HepG2 (cell line): ENCODE data around the gene MED12. TPM values are rescaled to one million over a fixed set of nuclear protein-coding genes. Genes with fewer than 3 reads are reported as not detected.

Experiments used
- FOXA1 ChIP-seq, 2 experiments: fragments of 450-650 bp in 1 of 2; sonication (generic) in 1 of 2; formaldehyde crosslinking in 1 of 2; IDR thresholded peaks; 2 replicates each; pipeline versions ENCODE4 v1.4.0 to v1.6.1; 2016 to 2020; ENCODE audit warnings: missing genetic modification reagents in 1 of 2
- FOXC1 ChIP-seq: sonication (generic); formaldehyde crosslinking; IDR thresholded peaks from 2 replicates; pipeline ENCODE4 v1.8.0; 2022; ENCODE audit warnings: mild to moderate bottlenecking, missing genetic modification reagents, borderline replicate concordance
- HOXD1 ChIP-seq: sonication (generic); formaldehyde crosslinking; IDR thresholded peaks from 2 replicates; pipeline ENCODE4 v1.5.0; 2020; ENCODE audit warnings: missing genetic modification reagents
- LCORL ChIP-seq, 2 experiments: fragments of 450-650 bp in 1 of 2; sonication (generic) in 1 of 2; formaldehyde crosslinking in 1 of 2; IDR thresholded peaks; 2 replicates each; pipeline versions ENCODE4 v1.5.0 to v1.6.1; 2017 to 2020; ENCODE audit warnings: antibody characterized with exemption in 1 of 2, missing genetic modification reagents in 1 of 2
- MTF2 ChIP-seq: sonication (generic); formaldehyde crosslinking; IDR thresholded peaks from 2 replicates; pipeline ENCODE4 v1.5.0; 2020; ENCODE audit warnings: missing genetic modification reagents, borderline replicate concordance
- NFYC ChIP-seq: IDR thresholded peaks from 2 replicates; pipeline ENCODE4 v1.6.1; 2016; ENCODE audit warnings: missing genetic modification reagents, missing compliant biosample characterization
- NR2C2 ChIP-seq: sonication (generic); formaldehyde crosslinking; IDR thresholded peaks from 2 replicates; pipeline ENCODE4 v1.4.0; 2020; ENCODE audit warnings: missing genetic modification reagents, mild to moderate bottlenecking, moderate library complexity, borderline replicate concordance
- RBAK ChIP-seq: sonication (generic); formaldehyde crosslinking; IDR thresholded peaks from 2 replicates; pipeline ENCODE4 v1.5.1; 2020; ENCODE audit warnings: mild to moderate bottlenecking, missing genetic modification reagents
- SMARCC2 ChIP-seq: fragments of 450-650 bp; IDR thresholded peaks from 2 replicates; pipeline ENCODE4 v1.6.1; 2017; ENCODE audit warnings: antibody characterized with exemption, mild to moderate bottlenecking
- XBP1 ChIP-seq: sonication (generic); formaldehyde crosslinking; IDR thresholded peaks from 2 replicates; pipeline ENCODE4 v1.5.0; 2020; ENCODE audit warnings: missing genetic modification reagents
- ZBTB20 ChIP-seq: sonication (generic); formaldehyde crosslinking; IDR thresholded peaks from 2 replicates; pipeline ENCODE4 v1.8.1; 2023; ENCODE audit warnings: missing genetic modification reagents, low read depth, mild to moderate bottlenecking, borderline replicate concordance
- ZC3H13 ChIP-seq: sonication (generic); formaldehyde crosslinking; IDR thresholded peaks from 2 replicates; pipeline ENCODE4 v1.8.1; 2023; ENCODE audit warnings: mild to moderate bottlenecking, missing genetic modification reagents, moderate library complexity
- ZNF558 ChIP-seq: sonication (generic); formaldehyde crosslinking; IDR thresholded peaks from 2 replicates; pipeline ENCODE4 v1.9.0; 2022; ENCODE audit warnings: mild to moderate bottlenecking, missing genetic modification reagents, borderline replicate concordance
- ZNF564 ChIP-seq: sonication (generic); formaldehyde crosslinking; IDR thresholded peaks from 2 replicates; pipeline ENCODE4 v1.8.1; 2023; ENCODE audit warnings: mild to moderate bottlenecking, missing genetic modification reagents
- ZNF577 ChIP-seq: sonication (generic); formaldehyde crosslinking; IDR thresholded peaks from 2 replicates; pipeline ENCODE4 v1.4.0; 2020; ENCODE audit warnings: mild to moderate bottlenecking, low read depth, missing genetic modification reagents, borderline replicate concordance
- ZNF777 ChIP-seq: sonication (generic); formaldehyde crosslinking; IDR thresholded peaks from 2 replicates; pipeline ENCODE4 v1.4.0; 2020; ENCODE audit warnings: missing genetic modification reagents
- ZNF792 ChIP-seq: IDR thresholded peaks from 2 replicates; pipeline ENCODE4 v1.6.1; 2016
- ZNF83 ChIP-seq: sonication (generic); formaldehyde crosslinking; IDR thresholded peaks from 2 replicates; pipeline ENCODE4 v1.4.0; 2020; ENCODE audit warnings: missing genetic modification reagents, mild to moderate bottlenecking, borderline replicate concordance
- ZNF878 ChIP-seq: sonication (generic); formaldehyde crosslinking; IDR thresholded peaks from 2 replicates; pipeline ENCODE4 v1.8.1; 2023; ENCODE audit warnings: mild to moderate bottlenecking, missing genetic modification reagents, moderate library complexity
- ZSCAN9 ChIP-seq: IDR thresholded peaks from 2 replicates; pipeline ENCODE4 v1.6.1; 2016; ENCODE audit warnings: borderline replicate concordance
- polyA plus RNA-seq, 8 experiments: library from polyadenylated mRNA; depleted of rRNA in 3 of 8; stranded (reverse) in 7 of 8; unstranded in 1 of 8; fragments of >200 nt; fragmentation: Illumina TruSeq in 4 of 8; extraction: Trizol in 4 of 8; gene quantifications; 2 replicates each; pipeline versions ENCODE4 v1.2.1 to v1.2.3, GENCODE V29; 2011 to 2016; ENCODE audit warnings: low read depth in 4 of 8, missing spikeins in 1 of 8, mixed read lengths in 1 of 8; ENCODE audit not compliant: insufficient read depth in 1 of 8
- total RNA-seq, 5 experiments: library from RNA; depleted of rRNA; stranded (reverse); fragments of >200 nt; fragmentation: Illumina TruSeq; extraction: Trizol; gene quantifications; 2 replicates each; pipeline ENCODE4 v1.2.3, GENCODE V29; 2016; ENCODE audit warnings: low read depth in 1 of 5
- TF ChIP-seq, protein P1 (sequence below): sonication (generic); formaldehyde crosslinking; IDR thresholded peaks from 2 replicates; pipeline ENCODE4 v1.5.1; 2020; ENCODE audit warnings: missing genetic modification reagents, mild to moderate bottlenecking, borderline replicate concordance
- TF ChIP-seq, protein P2 (sequence below), 2 experiments: sonication (generic) in 1 of 2; formaldehyde crosslinking in 1 of 2; IDR thresholded peaks; 2 replicates each; pipeline versions ENCODE4 v1.4.0 to v1.6.1; 2016 to 2020; ENCODE audit warnings: borderline replicate concordance in 1 of 2, low read depth in 1 of 2, mild to moderate bottlenecking in 1 of 2, missing genetic modification reagents in 1 of 2
- TF ChIP-seq, protein P3 (sequence below): sonication (generic); formaldehyde crosslinking; IDR thresholded peaks from 2 replicates; pipeline ENCODE4 v1.4.0; 2020; ENCODE audit warnings: missing genetic modification reagents, borderline replicate concordance
- TF ChIP-seq, protein P4 (sequence below): sonication (generic); formaldehyde crosslinking; IDR thresholded peaks from 2 replicates; pipeline ENCODE4 v1.5.1; 2020; ENCODE audit warnings: mild to moderate bottlenecking, moderate library complexity, missing genetic modification reagents

MED12 gene
- total and polyA plus RNA-seq, 2 of the 13 experiments (the other 11 are each of a cell fraction or from before 2014, with no cell fraction given), result 9.4 to 15.0 TPM

DNA sequence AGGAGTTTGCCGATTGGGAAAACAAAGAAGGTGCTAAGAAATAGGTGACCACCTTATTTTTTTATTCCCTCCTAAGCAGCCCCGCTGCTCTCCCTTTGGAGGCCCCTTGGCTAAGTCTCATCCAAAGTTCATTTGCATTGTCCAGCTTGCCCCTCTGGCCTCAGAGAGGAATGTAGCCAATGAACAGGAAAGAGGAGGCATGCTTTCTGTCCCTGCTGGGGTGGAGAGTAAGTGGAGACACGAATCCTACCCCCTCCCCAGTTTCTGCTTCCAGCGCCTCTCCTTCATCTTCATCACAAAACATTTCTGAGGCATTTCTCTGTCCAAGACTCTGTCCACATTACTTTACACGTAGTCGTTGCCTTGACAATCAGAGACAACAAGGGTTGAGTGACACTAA lies 64.9 kb downstream of the MED12 start (continued):
- TF ChIP-seq NFYC (CRISPR knock-in tag) (0 out of 2 replicates have a peak, but pooled peaks have one; percentile 16), ZNF777 (CRISPR knock-in tag) (0 out of 2 replicates have a peak, but pooled peaks have one; percentile 16), ZNF792 (no peak), ZSCAN9 (CRISPR knock-in tag) (peak; percentile 71), RBAK (CRISPR knock-in tag) (no peak), HOXD1 (CRISPR knock-in tag) (no peak), MTF2 (CRISPR knock-in tag) (no peak), NR2C2 (CRISPR knock-in tag) (0 out of 2 replicates have a peak, but pooled peaks have one; percentile 18), ZNF564 (CRISPR knock-in tag) (no peak), ZNF577 (no peak), ZNF878 (CRISPR knock-in tag) (no peak), LCORL (IDR thresholded peaks at IDR 0.05) (no peak), LCORL (CRISPR knock-in tag; IDR thresholded peaks at IDR 0.05) (no peak), ZNF558 (no peak), ZBTB20 (CRISPR knock-in tag) (no peak), SMARCC2 (no peak), ZC3H13 (CRISPR knock-in tag) (no peak), ZNF83 (no peak), FOXA1 (IDR thresholded peaks at IDR 0.05) (no peak), FOXA1 (CRISPR knock-in tag; IDR thresholded peaks at IDR 0.05) (no peak), FOXC1 (CRISPR knock-in tag) (no peak), XBP1 (CRISPR knock-in tag) (no peak)
- TF ChIP-seq, protein P1, sequence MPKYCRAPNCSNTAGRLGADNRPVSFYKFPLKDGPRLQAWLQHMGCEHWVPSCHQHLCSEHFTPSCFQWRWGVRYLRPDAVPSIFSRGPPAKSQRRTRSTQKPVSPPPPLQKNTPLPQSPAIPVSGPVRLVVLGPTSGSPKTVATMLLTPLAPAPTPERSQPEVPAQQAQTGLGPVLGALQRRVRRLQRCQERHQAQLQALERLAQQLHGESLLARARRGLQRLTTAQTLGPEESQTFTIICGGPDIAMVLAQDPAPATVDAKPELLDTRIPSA (CRISPR knock-in tag), result no peak
- TF ChIP-seq, protein P2, sequence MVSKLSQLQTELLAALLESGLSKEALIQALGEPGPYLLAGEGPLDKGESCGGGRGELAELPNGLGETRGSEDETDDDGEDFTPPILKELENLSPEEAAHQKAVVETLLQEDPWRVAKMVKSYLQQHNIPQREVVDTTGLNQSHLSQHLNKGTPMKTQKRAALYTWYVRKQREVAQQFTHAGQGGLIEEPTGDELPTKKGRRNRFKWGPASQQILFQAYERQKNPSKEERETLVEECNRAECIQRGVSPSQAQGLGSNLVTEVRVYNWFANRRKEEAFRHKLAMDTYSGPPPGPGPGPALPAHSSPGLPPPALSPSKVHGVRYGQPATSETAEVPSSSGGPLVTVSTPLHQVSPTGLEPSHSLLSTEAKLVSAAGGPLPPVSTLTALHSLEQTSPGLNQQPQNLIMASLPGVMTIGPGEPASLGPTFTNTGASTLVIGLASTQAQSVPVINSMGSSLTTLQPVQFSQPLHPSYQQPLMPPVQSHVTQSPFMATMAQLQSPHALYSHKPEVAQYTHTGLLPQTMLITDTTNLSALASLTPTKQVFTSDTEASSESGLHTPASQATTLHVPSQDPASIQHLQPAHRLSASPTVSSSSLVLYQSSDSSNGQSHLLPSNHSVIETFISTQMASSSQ (IDR thresholded peaks at IDR 0.05; ENCODE audit: low read depth), result no peak
- TF ChIP-seq, protein P2 (CRISPR knock-in tag; IDR thresholded peaks at IDR 0.05; ENCODE audit: borderline replicate concordance), result no peak
- TF ChIP-seq, protein P3, sequence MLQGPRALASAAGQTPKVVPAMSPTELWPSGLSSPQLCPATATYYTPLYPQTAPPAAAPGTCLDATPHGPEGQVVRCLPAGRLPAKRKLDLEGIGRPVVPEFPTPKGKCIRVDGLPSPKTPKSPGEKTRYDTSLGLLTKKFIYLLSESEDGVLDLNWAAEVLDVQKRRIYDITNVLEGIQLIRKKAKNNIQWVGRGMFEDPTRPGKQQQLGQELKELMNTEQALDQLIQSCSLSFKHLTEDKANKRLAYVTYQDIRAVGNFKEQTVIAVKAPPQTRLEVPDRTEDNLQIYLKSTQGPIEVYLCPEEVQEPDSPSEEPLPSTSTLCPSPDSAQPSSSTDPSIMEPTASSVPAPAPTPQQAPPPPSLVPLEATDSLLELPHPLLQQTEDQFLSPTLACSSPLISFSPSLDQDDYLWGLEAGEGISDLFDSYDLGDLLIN (CRISPR knock-in tag), result no peak
- TF ChIP-seq, protein P4, sequence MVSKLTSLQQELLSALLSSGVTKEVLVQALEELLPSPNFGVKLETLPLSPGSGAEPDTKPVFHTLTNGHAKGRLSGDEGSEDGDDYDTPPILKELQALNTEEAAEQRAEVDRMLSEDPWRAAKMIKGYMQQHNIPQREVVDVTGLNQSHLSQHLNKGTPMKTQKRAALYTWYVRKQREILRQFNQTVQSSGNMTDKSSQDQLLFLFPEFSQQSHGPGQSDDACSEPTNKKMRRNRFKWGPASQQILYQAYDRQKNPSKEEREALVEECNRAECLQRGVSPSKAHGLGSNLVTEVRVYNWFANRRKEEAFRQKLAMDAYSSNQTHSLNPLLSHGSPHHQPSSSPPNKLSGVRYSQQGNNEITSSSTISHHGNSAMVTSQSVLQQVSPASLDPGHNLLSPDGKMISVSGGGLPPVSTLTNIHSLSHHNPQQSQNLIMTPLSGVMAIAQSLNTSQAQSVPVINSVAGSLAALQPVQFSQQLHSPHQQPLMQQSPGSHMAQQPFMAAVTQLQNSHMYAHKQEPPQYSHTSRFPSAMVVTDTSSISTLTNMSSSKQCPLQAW (CRISPR knock-in tag), result no peak
